Nephron progenitor cell (in vitro differentiated cells): ENCODE measurements around the gene CALML4.

Experiments used
- DNase-seq: peaks from one replicate; pipeline ENCODE4 v3.0.0; 2021
- H3K27ac Mint-ChIP-seq: 2 replicates; pipeline ENCODE4 v1.8.0; 2021; ENCODE audit warnings: mild to moderate bottlenecking, moderate library complexity, mixed read lengths
- H3K27me3 Mint-ChIP-seq: 2 replicates; pipeline ENCODE4 v1.8.0; 2021; ENCODE audit warnings: mild to moderate bottlenecking, low read depth, mixed read lengths; ENCODE audit not compliant: poor library complexity
- H3K36me3 Mint-ChIP-seq: 2 replicates; pipeline ENCODE4 v1.8.0; 2021; ENCODE audit warnings: low read depth, mixed read lengths
- H3K4me1 Mint-ChIP-seq: 2 replicates; pipeline ENCODE4 v1.8.0; 2021; ENCODE audit warnings: mixed read lengths
- H3K4me3 Mint-ChIP-seq: 2 replicates; pipeline ENCODE4 v1.8.0; 2021; ENCODE audit warnings: mild to moderate bottlenecking, moderate library complexity, mixed read lengths
- H3K9me3 Mint-ChIP-seq: 2 replicates; pipeline ENCODE4 v1.8.0; 2021; ENCODE audit warnings: mild to moderate bottlenecking, moderate library complexity, mixed read lengths
- CTCF ChIP-seq: fragments of 200-600 bp; sonication (generic); IDR thresholded peaks from 2 replicates; pipeline ENCODE4 v1.5.0; 2021; ENCODE audit warnings: antibody characterized with exemption

CALML4 gene

GRCh38 chr15:68197170-68197492 lies 8.0 kb downstream of the CALML4 start:
- Mint-ChIP-seq H3K36me3 (peaks cover 20% of the 10 kb centered on the region), H3K9me3 (no peaks in the 10 kb centered on the region), H3K4me1 (peaks cover 48% of the 10 kb centered on the region), H3K27ac (peak overlapping the region; percentile 51), H3K27me3 (no peaks in the 10 kb centered on the region), H3K4me3 (no peak overlapping the region)
- no peak for TF ChIP-seq CTCF
- DNase-seq, result no peak

GRCh38 chr15:68196445-68197169 lies 8.5 kb downstream of the CALML4 start:
- peaks cover 25% of the 10 kb centered on the region for H3K36me3 Mint-ChIP-seq
- H3K27me3 Mint-ChIP-seq, result no peaks in the 10 kb centered on the region
- DNase-seq, result no peak
- H3K27ac Mint-ChIP-seq, result peak overlapping the region; percentile 51
- H3K9me3 Mint-ChIP-seq, result no peaks in the 10 kb centered on the region
- H3K4me1 Mint-ChIP-seq, result peaks cover 43% of the 10 kb centered on the region
- TF ChIP-seq CTCF, result no peak
- no peak overlapping the region for H3K4me3 Mint-ChIP-seq

GRCh38 chr15:68195336-68196112 lies 9.6 kb downstream of the CALML4 start:
- Mint-ChIP-seq H3K4me3 (no peak overlapping the region), H3K27ac (peak overlapping the region; percentile 47), H3K27me3 (no peaks in the 10 kb centered on the region), H3K9me3 (no peaks in the 10 kb centered on the region), H3K36me3 (peaks cover 28% of the 10 kb centered on the region), H3K4me1 (peaks cover 32% of the 10 kb centered on the region)
- no peak for TF ChIP-seq CTCF
- DNase-seq, result no peak

GRCh38 chr15:68192804-68193486 lies 12.2 kb downstream of the CALML4 start:
- Mint-ChIP-seq H3K27ac (peak overlapping the region; percentile 89), H3K27me3 (no peaks in the 10 kb centered on the region), H3K4me3 (no peak overlapping the region), H3K36me3 (peaks cover 47% of the 10 kb centered on the region), H3K4me1 (peaks cover 15% of the 10 kb centered on the region), H3K9me3 (no peaks in the 10 kb centered on the region)
- TF ChIP-seq CTCF, result no peak
- no peak for DNase-seq

GRCh38 chr15:68192117-68192516 lies 13.0 kb downstream of the CALML4 start:
- peaks cover 54% of the 10 kb centered on the region for H3K36me3 Mint-ChIP-seq
- no peak for DNase-seq
- H3K4me3 Mint-ChIP-seq, result no peak overlapping the region
- peaks cover 7% of the 10 kb centered on the region for H3K4me1 Mint-ChIP-seq
- no peaks in the 10 kb centered on the region for H3K27me3 Mint-ChIP-seq
- H3K27ac Mint-ChIP-seq, result peak overlapping the region; percentile 48
- no peaks in the 10 kb centered on the region for H3K9me3 Mint-ChIP-seq
- TF ChIP-seq CTCF, result no peak
